Brain microvascular endothelial cell (primary cell): ENCODE measurements around the gene THRAP3.
A peak's percentile ranks its signal among the peaks of the same experiment; 100 is the strongest.

Experiments
- DNase-seq: peaks from one replicate; pipeline ENCODE4 v3.0.0-alpha.2; 2020
- H3K27ac ChIP-seq: fragments of 250-450 bp; sonication (Bioruptor Pico); 2 replicates; pipeline ENCODE4 v1.5.1; 2020; ENCODE audit warnings: mild to moderate bottlenecking, moderate library complexity
- H3K27me3 ChIP-seq: fragments of 250-450 bp; sonication (Bioruptor Pico); replicated peaks from 2 replicates; pipeline ENCODE4 v1.5.1; 2020; ENCODE audit warnings: mild to moderate bottlenecking
- H3K36me3 ChIP-seq: fragments of 250-450 bp; sonication (Bioruptor Pico); replicated peaks from 2 replicates; pipeline ENCODE4 v1.5.1; 2020; ENCODE audit warnings: mild to moderate bottlenecking
- H3K4me3 ChIP-seq: 2 replicates; pipeline ENCODE4 v1.5.1; 2011; ENCODE audit warnings: low read depth, mild to moderate bottlenecking, control low read depth, low read length, moderate library complexity
- CTCF ChIP-seq: IDR thresholded peaks from 2 replicates; pipeline ENCODE4 v1.5.1; 2011; ENCODE audit warnings: low read depth, mild to moderate bottlenecking, moderate library complexity, low read length, control low read depth, inconsistent platforms; ENCODE audit errors: missing control alignments
- in situ Hi-C: cut with HindIII; loops from 2 replicates; pipeline ENCODE4 v1.10.0; 2017; ENCODE audit warnings: low sequenced_read_pairs, low pct_ligation_motif_present

The THRAP3 gene

DNA sequence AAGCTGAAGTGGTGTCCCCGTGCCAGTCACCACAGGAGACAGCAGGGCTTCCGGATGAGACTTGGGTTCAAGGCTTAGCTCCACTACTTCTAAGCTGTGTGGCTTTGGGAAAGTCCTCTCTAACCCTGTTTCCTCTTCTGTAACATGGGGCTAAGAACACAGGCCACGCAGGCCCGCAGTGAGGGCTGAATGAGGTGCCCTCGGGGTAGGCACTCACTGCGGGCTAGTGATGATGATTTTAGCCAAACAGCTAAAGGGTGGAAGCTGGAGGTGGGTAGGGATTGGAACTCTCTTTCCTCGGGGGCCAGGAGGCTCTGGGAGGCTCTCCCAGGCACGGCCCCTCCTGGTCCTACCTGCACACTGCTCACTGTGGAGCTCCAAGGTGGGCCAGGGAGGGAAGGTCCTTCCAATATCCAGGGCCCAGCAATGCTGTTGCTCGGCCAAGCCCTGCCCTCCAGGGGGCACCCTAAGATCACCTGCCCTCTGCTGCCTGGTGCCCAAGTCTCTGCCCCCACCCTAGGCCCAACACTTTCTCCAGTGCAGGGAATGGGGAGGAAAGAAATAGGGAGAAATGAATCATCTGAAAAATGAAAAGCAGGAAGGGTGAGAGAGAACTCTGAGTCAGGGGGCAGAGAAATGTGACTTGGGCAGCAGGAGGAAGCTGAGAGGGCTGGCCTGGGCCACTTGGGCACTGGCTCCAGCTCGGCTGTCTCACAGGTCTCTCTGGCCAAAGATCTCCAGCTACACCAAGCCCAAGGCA lies 118.4 kb downstream of the THRAP3 start:
- H3K36me3 ChIP-seq = peaks cover 65% of the 10 kb centered on the region
- H3K27ac ChIP-seq = peak overlapping the region; percentile 63
- peak; percentile 82 for TF ChIP-seq CTCF
- no peak overlapping the region for H3K4me3 ChIP-seq
- H3K27me3 ChIP-seq = no peaks in the 10 kb centered on the region
- DNase-seq = peak; percentile 29
- in situ Hi-C loops = no loop called here

GRCh38 chr1:36343651-36344394 lies 119.6 kb downstream of the THRAP3 start:
- TF ChIP-seq CTCF = no peak
- no peak for DNase-seq
- no peak overlapping the region for H3K27ac ChIP-seq
- in situ Hi-C loops = no loop called here
- H3K36me3 ChIP-seq = peaks cover 75% of the 10 kb centered on the region
- H3K4me3 ChIP-seq = no peak overlapping the region
- H3K27me3 ChIP-seq = no peaks in the 10 kb centered on the region

GRCh38 chr1:36344395-36344680 lies 120.1 kb downstream of the THRAP3 start:
- TF ChIP-seq CTCF = no peak
- H3K36me3 ChIP-seq = peaks cover 77% of the 10 kb centered on the region
- no peak overlapping the region for H3K27ac ChIP-seq
- no peak for DNase-seq
- no peaks in the 10 kb centered on the region for H3K27me3 ChIP-seq
- in situ Hi-C loops = no loop called here
- H3K4me3 ChIP-seq = no peak overlapping the region

DNA sequence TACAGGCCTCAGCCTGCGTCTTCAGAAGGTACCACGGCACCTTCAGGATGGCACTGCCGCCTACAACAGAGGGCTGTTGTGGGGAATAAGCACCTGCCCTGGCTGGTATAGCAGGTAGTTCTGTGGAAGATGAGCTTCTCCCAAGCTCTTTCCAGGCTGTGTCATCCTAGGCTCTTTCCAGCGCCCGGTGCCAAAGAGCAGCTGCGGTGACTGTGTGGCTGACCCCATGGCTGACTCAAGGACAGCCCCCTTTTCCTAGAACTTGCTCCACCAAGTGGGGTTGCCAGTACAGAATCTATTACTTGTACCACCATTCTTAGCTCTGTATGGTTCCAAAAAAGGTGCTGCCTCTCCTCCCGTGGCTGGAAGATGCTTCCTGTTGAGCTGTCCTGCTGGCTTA lies 121.1 kb downstream of the THRAP3 start:
- no peak for TF ChIP-seq CTCF
- in situ Hi-C loops = no loop called here
- no peaks in the 10 kb centered on the region for H3K27me3 ChIP-seq
- no peak overlapping the region for H3K4me3 ChIP-seq
- H3K36me3 ChIP-seq = peaks cover 74% of the 10 kb centered on the region
- no peak overlapping the region for H3K27ac ChIP-seq
- no peak for DNase-seq

- DNase-seq = no peak
- Histone ChIP-seq H3K27me3 (no peaks in the 10 kb centered on the region), H3K27ac (no peak overlapping the region), H3K36me3 (peaks cover 62% of the 10 kb centered on the region), H3K4me3 (no peak overlapping the region)
- in situ Hi-C loops = no loop called here
- TF ChIP-seq CTCF = no peak
These were observed 122.6 kb downstream of the THRAP3 start for GRCh38 chr1:36346741-36347370.
